Omental fat pad (tissue), 4 donors: Measurements from ENCODE around the gene TRA2A. TPM values are rescaled to one million over a fixed set of nuclear protein-coding genes. Genes with fewer than 3 reads are reported as not detected.
A peak's percentile ranks its signal among the peaks of the same experiment; 100 is the strongest.
"Not testable (repeated sequence)": the region's sequence is repeated elsewhere in the genome, so short reads cannot be mapped to it uniquely, and the experiment has no call there.

ENCODE experiments used
- ATAC-seq: fragments of 150-250 bp; one replicate; pipeline ENCODE4 v1.9.1; 2016; ENCODE audit warnings: mild to moderate bottlenecking, moderate library complexity; ENCODE audit not compliant: low FRiP score
- DNase-seq: peaks from one replicate; pipeline ENCODE4 v3.0.0-alpha.2; 2019; ENCODE audit warnings: low spot score
- CTCF ChIP-seq, 3 donors: fragments of 450-650 bp; IDR thresholded peaks; one replicate each; pipeline ENCODE4 v1.5.1; 2016 to 2017; ENCODE audit warnings: antibody characterized with exemption in 3 of 3, mild to moderate bottlenecking in 3 of 3, moderate library complexity in 2 of 3
- total RNA-seq, 4 donors: library from RNA; depleted of rRNA; stranded (reverse); fragments of >200 nt; gene quantifications; one replicate each; pipeline ENCODE4 v1.1.0, GENCODE V29; 2016

Gene TRA2A
- total RNA-seq, 4 donors from 2014 or later = 33.5 to 59.7 (median 40.7) TPM

- DNase-seq = no peak
- no peak for TF ChIP-seq CTCF (IDR thresholded peaks at IDR 0.05)
- peak; percentile 57 for ATAC-seq
Observed at GRCh38 chr7:23531050-23531793, 559 bp downstream of the TRA2A start.

DNA sequence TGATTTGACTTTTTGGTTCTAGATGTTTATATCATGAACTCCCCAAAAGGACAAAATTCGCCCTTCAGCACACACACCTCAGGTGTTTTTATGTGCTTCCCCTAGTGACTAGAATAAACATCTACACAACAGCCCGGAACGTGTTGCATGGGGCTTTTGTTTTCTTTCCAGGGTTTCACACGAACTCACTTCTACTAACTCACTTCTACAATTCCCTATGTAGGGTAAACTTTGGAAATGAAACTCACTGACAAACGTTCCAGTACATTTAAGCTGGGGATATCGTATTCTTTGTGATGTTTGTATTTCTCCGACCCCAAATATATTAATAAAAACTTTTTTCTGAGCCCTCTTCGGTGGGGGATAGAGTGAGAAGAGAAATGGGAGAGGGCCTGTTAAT is 1.4 kb downstream of the TRA2A start:
- TF ChIP-seq CTCF (IDR thresholded peaks at IDR 0.05) = no peak
- no peak for ATAC-seq
- no peak for DNase-seq

DNA sequence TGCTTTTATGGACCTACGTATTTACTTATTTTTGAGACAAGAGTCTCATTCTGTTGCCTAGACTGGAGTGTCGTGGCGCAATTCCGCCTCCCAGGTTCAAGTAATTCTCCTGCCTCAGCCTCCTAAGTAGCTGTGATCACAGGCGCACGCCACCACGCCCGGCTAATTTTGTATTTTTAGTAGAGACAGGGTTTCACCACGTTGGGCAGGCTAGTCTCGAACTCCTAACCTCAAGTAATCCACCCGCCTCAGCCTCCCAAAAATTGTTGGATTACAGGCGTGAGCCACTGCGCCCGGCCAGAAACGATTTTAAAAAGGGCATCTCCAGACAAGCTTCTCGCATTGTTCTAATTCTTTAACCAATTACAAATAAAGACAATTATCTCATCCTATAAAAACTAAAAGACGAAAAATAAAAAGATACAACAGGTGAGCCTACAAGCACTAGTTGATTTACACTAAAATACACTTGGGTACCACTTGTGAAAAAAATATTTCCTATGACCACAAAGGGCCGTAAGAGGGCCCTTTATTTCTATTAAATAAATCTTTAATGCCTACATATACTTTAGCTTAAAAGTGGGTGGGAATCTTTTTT is 2.4 kb downstream of the TRA2A start:
- no peak for TF ChIP-seq CTCF (IDR thresholded peaks at IDR 0.05)
- ATAC-seq = no peak
- no peak for DNase-seq

GRCh38 chr7:23525611-23526010 is 6.2 kb downstream of the TRA2A start:
- not testable (repeated sequence) for DNase-seq, ATAC-seq

- no peak for TF ChIP-seq CTCF (IDR thresholded peaks at IDR 0.05)
- no peak for DNase-seq
- no peak for ATAC-seq
Observed at GRCh38 chr7:23524473-23524872, 7.3 kb downstream of the TRA2A start.

GRCh38 chr7:23523486-23524075 is 8.2 kb downstream of the TRA2A start:
- TF ChIP-seq CTCF (IDR thresholded peaks at IDR 0.05) = no peak
- DNase-seq (no peak), ATAC-seq (no peak)

- no peak for TF ChIP-seq CTCF (IDR thresholded peaks at IDR 0.05)
- no peak for DNase-seq
- no peak for ATAC-seq
Observed at GRCh38 chr7:23520582-23520981, 11.2 kb downstream of the TRA2A start.
